Kidney (tissue), 14 donors: Measurements from ENCODE around the gene ERC2. TPM values are rescaled to one million over a fixed set of nuclear protein-coding genes. Genes with fewer than 3 reads are reported as not detected.

Experiments used
- DNase-seq, 5 donors: peaks; one replicate each; pipeline ENCODE4 v3.0.0-alpha.2; 2013 to 2020
- FAIRE-seq: peaks from 2 replicates; lab custom pipeline; 2012; peaks lifted over from hg19 to GRCh38; lab: Jason Lieb, UNC
- H3K27ac ChIP-seq, 2 donors: one replicate each; pipeline ENCODE4 v1.7.0; 2013; ENCODE audit warnings: low read depth in 2 of 2, low read length in 2 of 2, inconsistent platforms in 1 of 2
- H3K27me3 ChIP-seq: one replicate; pipeline ENCODE4 v1.7.1; 2013; ENCODE audit warnings: low read length, inconsistent platforms; ENCODE audit not compliant: control insufficient read depth, insufficient read depth
- H3K36me3 ChIP-seq, 3 donors: one replicate each; pipeline versions ENCODE4 v1.7.0 to v1.7.1; 2013; ENCODE audit warnings: low read length in 3 of 3, control low read depth in 1 of 3, inconsistent platforms in 1 of 3; ENCODE audit not compliant: insufficient read depth in 3 of 3, control insufficient read depth in 2 of 3
- H3K4me1 ChIP-seq, 3 donors: one replicate each; pipeline versions ENCODE4 v1.7.0 to v1.7.1; 2013; ENCODE audit warnings: low read length in 3 of 3, inconsistent platforms in 1 of 3, low read depth in 1 of 3; ENCODE audit not compliant: control insufficient read depth in 2 of 3, insufficient read depth in 2 of 3
- H3K4me3 ChIP-seq, 3 donors: one replicate each; pipeline versions ENCODE4 v1.7.0 to v1.8.1; 2013; ENCODE audit warnings: low read length in 3 of 3, control low read depth in 1 of 3, inconsistent platforms in 1 of 3
- H3K9ac ChIP-seq, 3 donors: one replicate each; pipeline versions ENCODE4 v1.7.0 to v1.7.1; 2013; ENCODE audit warnings: low read length in 3 of 3, control low read depth in 1 of 3, inconsistent platforms in 1 of 3
- H3K9me3 ChIP-seq, 3 donors: one replicate each; pipeline versions ENCODE4 v1.7.0 to v1.7.1; 2013; ENCODE audit warnings: low read length in 3 of 3, control low read depth in 1 of 3, inconsistent platforms in 1 of 3; ENCODE audit not compliant: control insufficient read depth in 2 of 3, insufficient read depth in 1 of 3
- CTCF ChIP-seq: IDR thresholded peaks from 3 replicates; pipeline ENCODE4 v1.5.1; 2012; ENCODE audit warnings: mild to moderate bottlenecking, moderate library complexity, borderline replicate concordance; ENCODE audit not compliant: insufficient read depth; ENCODE audit errors: extremely low read depth
- intact Hi-C: fragments of 100-400 bp; cut with DNase I; formaldehyde crosslinking; loops from one replicate; pipeline ENCODE4 v1.11.1; 2022
- polyA plus RNA-seq: library from polyadenylated mRNA; stranded (reverse); fragments of 350-450 nt; fragmentation: Illumina TruSeq; extraction: RNeasy Lipid Tissue Mini Kit (QIAGEN cat#74804); gene quantifications from one replicate; pipeline ENCODE4 v1.2.3, GENCODE V29; 2014; ENCODE audit warnings: low read depth, low replicate concordance; ENCODE audit not compliant: insufficient read depth
- total RNA-seq: library from RNA; stranded (reverse); fragmentation: NEBNext Ultra II Directional; extraction: Animal tissue kit (Norgen Biotek cat#: 25700); gene quantifications from one replicate; pipeline ENCODE4 v1.2.1, GENCODE V29; 2021
- donor health status: control.
- donor health status: control.
- donor health status: control.
- donor health status: control.
- donor health status: control.
- donor health status: DM: yes; HTN: yes; CAD: no.
- donor health status: Normal renal cell carcinoma (clear cell type).

The ERC2 gene
- total and polyA plus RNA-seq, 2 donors from 2014 or later: 0.92 to 3.8 TPM

- no peaks in the 10 kb centered on the region for H3K36me3 ChIP-seq
- DNase-seq: no peak
- TF ChIP-seq CTCF: no peak
- H3K4me1 ChIP-seq: no peaks in the 10 kb centered on the region
- no peaks in the 10 kb centered on the region for H3K27me3 ChIP-seq
- no peak overlapping the region for H3K9ac ChIP-seq
- no peaks in the 10 kb centered on the region for H3K9me3 ChIP-seq
- no peak overlapping the region for H3K27ac ChIP-seq
- no peak overlapping the region for H3K4me3 ChIP-seq
- FAIRE-seq: no peak
- intact Hi-C loops: no loop called here
Observed at GRCh38 chr3:56089739-56090138, 378.5 kb downstream of the ERC2 start.

GRCh38 chr3:56087451-56088053 lies 380.7 kb downstream of the ERC2 start:
- Histone ChIP-seq H3K27ac (no peak overlapping the region), H3K9ac (no peak overlapping the region), H3K36me3 (no peaks in the 10 kb centered on the region), H3K4me1 (no peaks in the 10 kb centered on the region), H3K27me3 (no peaks in the 10 kb centered on the region), H3K4me3 (no peak overlapping the region), H3K9me3 (no peaks in the 10 kb centered on the region)
- intact Hi-C loops: no loop called here
- FAIRE-seq (no peak), DNase-seq (peak in 1 of 5 donors; percentile 17)
- no peak for TF ChIP-seq CTCF

- H3K27me3 ChIP-seq: no peaks in the 10 kb centered on the region
Observed at GRCh38 chr3:56086355-56086754, 381.9 kb downstream of the ERC2 start.

More at GRCh38 chr3:56086355-56086754, 381.9 kb downstream of the ERC2 start:
- Histone ChIP-seq H3K4me1 (no peaks in the 10 kb centered on the region), H3K27ac (no peak overlapping the region), H3K36me3 (no peaks in the 10 kb centered on the region), H3K4me3 (no peak overlapping the region), H3K9ac (no peak overlapping the region), H3K9me3 (no peaks in the 10 kb centered on the region)
- FAIRE-seq (no peak), DNase-seq (no peak)
- intact Hi-C loops: no loop called here
- no peak for TF ChIP-seq CTCF
